BJ (cell line): ENCODE results near the gene TBRG1. TPM values are rescaled to one million over a fixed set of nuclear protein-coding genes. Genes with fewer than 3 reads are reported as not detected.

Experiments used
- CTCF ChIA-PET: fragments of 350-600 bp; formaldehyde crosslinking; extraction: SDS; loops from one replicate; lab custom pipeline; 2021; ENCODE audit warnings: antibody characterized with exemption, inconsistent platforms; lab: Yijun Ruan, JAX
- POLR2A ChIA-PET: fragments of 300-600 bp; sonication (Branson Sonifier 250); formaldehyde crosslinking; extraction: SDS; loops from one replicate; lab custom pipeline; 2021; ENCODE audit warnings: antibody characterized with exemption; lab: Charles Lee
- DNase-seq: peaks from one replicate; pipeline ENCODE4 v3.0.0-alpha.2; 2011; ENCODE audit warnings: low read depth
- H3K27me3 ChIP-seq: 2 replicates; pipeline ENCODE4 v1.6.0; 2011; ENCODE audit warnings: low read length; ENCODE audit not compliant: control insufficient read depth, insufficient read depth
- H3K36me3 ChIP-seq: 2 replicates; pipeline ENCODE4 v1.5.1; 2011; ENCODE audit warnings: low read length; ENCODE audit not compliant: control insufficient read depth, insufficient read depth
- H3K4me3 ChIP-seq: 2 replicates; pipeline ENCODE4 v1.5.1; 2011; ENCODE audit warnings: low read depth, mild to moderate bottlenecking, control low read depth, low read length
- polyA plus RNA-seq: library from polyadenylated mRNA; depleted of rRNA; stranded (reverse); fragments of >200 nt; gene quantifications from 2 replicates; pipeline ENCODE4 v1.2.3, GENCODE V29; 2011
- TF ChIP-seq, protein P1 (sequence below): IDR thresholded peaks from 2 replicates; pipeline ENCODE4 v1.5.1; 2011; ENCODE audit warnings: low read depth, mild to moderate bottlenecking, control low read depth, inconsistent platforms, low read length, moderate library complexity; ENCODE audit not compliant: insufficient read depth

The TBRG1 gene
- polyA plus RNA-seq, 1 experiment = 42.5 TPM

GRCh38 chr11:124591430-124591829 is 31.2 kb upstream of the TBRG1 start:
- POLR2A ChIA-PET = no interaction called here
- no peak for DNase-seq
- no peak overlapping the region for H3K4me3 ChIP-seq
- TF ChIP-seq, protein P1, sequence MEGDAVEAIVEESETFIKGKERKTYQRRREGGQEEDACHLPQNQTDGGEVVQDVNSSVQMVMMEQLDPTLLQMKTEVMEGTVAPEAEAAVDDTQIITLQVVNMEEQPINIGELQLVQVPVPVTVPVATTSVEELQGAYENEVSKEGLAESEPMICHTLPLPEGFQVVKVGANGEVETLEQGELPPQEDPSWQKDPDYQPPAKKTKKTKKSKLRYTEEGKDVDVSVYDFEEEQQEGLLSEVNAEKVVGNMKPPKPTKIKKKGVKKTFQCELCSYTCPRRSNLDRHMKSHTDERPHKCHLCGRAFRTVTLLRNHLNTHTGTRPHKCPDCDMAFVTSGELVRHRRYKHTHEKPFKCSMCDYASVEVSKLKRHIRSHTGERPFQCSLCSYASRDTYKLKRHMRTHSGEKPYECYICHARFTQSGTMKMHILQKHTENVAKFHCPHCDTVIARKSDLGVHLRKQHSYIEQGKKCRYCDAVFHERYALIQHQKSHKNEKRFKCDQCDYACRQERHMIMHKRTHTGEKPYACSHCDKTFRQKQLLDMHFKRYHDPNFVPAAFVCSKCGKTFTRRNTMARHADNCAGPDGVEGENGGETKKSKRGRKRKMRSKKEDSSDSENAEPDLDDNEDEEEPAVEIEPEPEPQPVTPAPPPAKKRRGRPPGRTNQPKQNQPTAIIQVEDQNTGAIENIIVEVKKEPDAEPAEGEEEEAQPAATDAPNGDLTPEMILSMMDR = no peak
- no peaks in the 10 kb centered on the region for H3K27me3 ChIP-seq
- CTCF ChIA-PET = no interaction called here
- no peaks in the 10 kb centered on the region for H3K36me3 ChIP-seq

- POLR2A ChIA-PET = no interaction called here
- DNase-seq = no peak
Measured at GRCh38 chr11:124592627-124593026, 30.0 kb upstream of the TBRG1 start.

GRCh38 chr11:124595302-124595701 is 27.4 kb upstream of the TBRG1 start:
- no peak overlapping the region for H3K4me3 ChIP-seq
- ChIA-PET POLR2A (no interaction called here), CTCF (interaction anchor here (2.5 kb wide), 1 partner anchor 10 kb away, joined by 10 read pairs; no protein-coding TSS in a partner anchor)
- TF ChIP-seq, protein P1 = no peak
- no peaks in the 10 kb centered on the region for H3K36me3 ChIP-seq
- DNase-seq = no peak
- no peaks in the 10 kb centered on the region for H3K27me3 ChIP-seq

More at GRCh38 chr11:124592627-124593026, 30.0 kb upstream of the TBRG1 start:
- TF ChIP-seq, protein P1 = no peak
- H3K4me3 ChIP-seq = no peak overlapping the region
- CTCF ChIA-PET = no interaction called here
- H3K27me3 ChIP-seq = no peaks in the 10 kb centered on the region
- no peaks in the 10 kb centered on the region for H3K36me3 ChIP-seq

DNA sequence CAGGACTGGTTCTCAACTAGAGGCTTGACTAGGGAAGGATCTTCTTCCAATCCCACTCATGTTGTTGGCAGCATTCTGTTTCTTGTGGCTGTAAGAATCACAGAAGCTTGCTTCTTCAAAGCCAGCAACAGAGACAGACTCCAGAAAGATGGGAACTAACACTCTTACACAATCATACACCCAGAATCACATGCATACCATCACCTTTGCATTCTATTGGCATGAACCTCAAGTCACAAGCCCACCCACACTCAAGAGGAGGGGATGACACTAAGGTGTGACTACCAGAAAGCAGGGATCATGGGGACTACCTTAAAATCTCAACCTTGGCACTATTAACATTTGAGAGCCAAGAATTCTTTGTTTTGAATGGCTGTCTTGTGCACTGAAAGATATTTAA is 25.0 kb upstream of the TBRG1 start:
- H3K4me3 ChIP-seq = no peak overlapping the region
- TF ChIP-seq, protein P1 = no peak
- H3K27me3 ChIP-seq = no peaks in the 10 kb centered on the region
- DNase-seq = no peak
- no peaks in the 10 kb centered on the region for H3K36me3 ChIP-seq
- ChIA-PET CTCF (no interaction called here), POLR2A (no interaction called here)

DNA sequence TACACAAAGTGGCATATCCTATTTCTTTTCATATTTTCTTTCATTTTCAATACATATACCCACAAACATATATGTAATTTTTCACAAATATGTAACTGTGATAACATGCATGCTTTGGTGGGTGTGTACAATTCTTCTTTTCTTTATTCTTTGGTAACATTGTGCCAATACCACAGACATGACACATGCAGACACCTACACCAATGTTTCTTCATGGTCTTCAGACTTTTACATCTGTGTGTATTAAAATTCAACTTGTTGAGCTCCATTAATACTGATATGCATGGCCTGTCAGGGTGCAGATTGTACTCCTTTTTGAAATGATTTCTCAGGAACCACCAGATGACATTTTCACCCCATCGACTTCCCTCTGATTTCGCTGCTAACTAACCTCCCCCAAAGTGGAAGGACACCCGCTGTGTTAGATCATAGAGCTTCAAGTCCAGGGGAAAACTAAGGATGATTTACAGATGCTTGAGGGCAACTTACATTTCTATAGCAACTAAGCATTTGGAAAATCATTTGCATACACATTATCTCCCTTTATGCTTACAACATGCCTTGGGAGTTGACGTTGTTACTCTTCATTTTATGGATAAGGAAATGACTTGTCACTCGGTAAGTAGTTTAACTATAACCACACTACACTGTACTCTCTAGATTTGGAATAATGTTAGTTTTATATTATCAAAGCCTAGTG is 21.9 kb upstream of the TBRG1 start:
- no peak for DNase-seq
- H3K36me3 ChIP-seq = no peaks in the 10 kb centered on the region
- POLR2A ChIA-PET = no interaction called here
- CTCF ChIA-PET = no interaction called here
- no peaks in the 10 kb centered on the region for H3K27me3 ChIP-seq
- no peak overlapping the region for H3K4me3 ChIP-seq
- TF ChIP-seq, protein P1 = no peak
